ENCODE measurements around the gene BCL11B.

The BCL11B gene

DNA sequence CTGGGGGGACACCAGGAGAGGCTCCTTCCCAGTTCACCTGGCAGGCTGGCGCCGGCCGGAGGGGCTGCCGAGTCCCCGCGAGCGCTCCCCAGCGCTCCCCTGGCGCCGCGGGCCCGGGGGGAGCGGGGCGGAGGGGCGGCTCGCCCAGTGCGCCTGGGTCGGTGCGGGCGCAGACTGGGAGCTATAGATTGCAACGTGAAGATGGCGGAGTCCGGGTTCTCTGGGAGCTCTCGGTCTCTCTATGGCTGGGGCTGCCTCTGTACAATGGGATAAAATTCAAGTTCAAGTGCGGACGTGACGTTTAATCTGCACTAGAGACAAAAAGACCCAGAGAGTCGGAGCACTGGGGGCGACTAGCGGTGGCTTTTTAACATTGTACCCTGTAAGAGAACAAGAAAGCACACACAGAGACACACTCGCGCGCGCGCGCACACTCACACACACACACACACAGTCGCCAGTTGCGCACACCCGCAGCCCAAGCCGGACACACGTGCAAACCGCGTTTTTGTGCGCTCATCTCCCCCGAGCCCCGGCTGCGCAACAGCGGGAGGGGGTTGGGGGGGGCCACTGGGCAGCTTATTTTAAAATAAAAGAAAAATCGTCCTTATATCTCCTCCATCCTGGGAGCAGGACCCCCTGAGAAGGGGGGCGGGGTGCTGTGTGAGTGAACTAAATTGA lies at the start of gene BCL11B:
TSS of gene BCL11B (minus strand) at position 247 of the 681 bp plus-strand sequence. CDS start 979 bp downstream, outside the sequence.
- DNase-seq: no peak

GRCh38 chr14:99321236-99321925 lies 49.4 kb upstream of the BCL11B start:
- no peak for DNase-seq

GRCh38 chr14:99320621-99321235 lies 48.7 kb upstream of the BCL11B start:
- DNase-seq: no peak

DNA sequence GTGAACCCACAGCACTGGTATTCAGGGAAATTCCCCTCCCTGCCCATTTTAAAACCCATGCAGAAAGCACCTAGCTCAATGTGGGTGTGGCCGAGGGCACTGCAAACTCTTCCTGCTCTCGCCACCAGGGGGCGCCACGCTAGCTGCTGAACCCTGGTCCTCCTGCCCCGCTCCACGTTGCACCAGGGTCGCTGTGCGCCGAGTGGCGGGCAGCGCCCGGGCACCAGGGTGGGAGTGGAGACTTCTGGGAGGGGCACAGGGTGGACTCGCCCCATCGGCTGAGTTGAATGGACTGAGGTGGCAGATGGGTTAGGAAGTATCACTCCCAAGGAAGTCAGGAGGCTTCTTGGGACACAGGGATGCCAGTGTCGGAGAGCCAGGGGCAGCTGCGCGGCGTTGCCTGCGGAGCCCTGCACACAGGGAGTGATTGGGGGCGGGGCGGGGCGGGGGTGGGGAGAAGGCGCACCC lies 48.1 kb upstream of the BCL11B start:
- DNase-seq: no peak

- DNase-seq: no peak
Measured at GRCh38 chr14:99318959-99319295, 46.9 kb upstream of the BCL11B start.

GRCh38 chr14:99318091-99318958 lies 46.3 kb upstream of the BCL11B start:
- DNase-seq: no peak

DNA sequence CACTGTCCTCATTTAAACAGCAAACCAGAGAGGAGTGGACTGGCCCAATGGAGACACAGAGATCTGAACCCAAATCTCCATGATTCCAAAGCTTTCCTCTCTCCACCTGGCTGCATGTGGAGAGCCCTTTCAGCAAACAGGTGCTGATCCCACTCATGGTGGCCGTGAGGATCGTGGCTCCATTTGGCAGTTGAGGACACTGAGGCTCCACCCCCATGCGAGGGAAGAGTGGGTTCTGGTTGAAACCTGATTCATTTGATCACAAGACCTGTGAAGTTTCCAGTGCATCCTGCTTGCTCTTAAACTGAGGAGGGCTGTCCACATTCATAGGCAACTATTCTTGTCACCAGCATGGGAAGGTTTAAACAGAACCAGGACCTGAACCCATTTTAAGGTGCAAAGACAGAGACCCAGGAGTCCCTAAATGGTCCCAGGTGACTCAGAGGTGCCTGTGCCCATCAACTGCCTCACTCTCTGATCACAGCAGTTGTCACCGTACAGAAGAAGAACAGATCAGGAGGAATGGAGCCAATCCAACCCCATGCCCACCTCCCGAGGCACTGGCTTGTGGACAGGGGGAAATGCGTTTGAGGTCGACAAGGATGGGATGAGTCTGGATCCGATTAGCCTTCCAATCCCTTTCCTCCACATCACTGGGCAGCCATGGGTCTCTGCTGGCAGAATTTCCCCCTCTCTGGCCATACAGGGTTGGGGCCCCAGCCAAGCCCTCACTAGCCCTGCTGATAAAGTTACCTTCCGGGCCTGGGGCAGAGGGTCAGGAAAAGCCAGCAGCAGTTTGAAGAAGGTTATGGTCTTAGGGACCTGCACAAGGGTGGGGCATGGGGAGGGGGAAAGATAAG lies 45.5 kb upstream of the BCL11B start:
- no peak for DNase-seq

DNA sequence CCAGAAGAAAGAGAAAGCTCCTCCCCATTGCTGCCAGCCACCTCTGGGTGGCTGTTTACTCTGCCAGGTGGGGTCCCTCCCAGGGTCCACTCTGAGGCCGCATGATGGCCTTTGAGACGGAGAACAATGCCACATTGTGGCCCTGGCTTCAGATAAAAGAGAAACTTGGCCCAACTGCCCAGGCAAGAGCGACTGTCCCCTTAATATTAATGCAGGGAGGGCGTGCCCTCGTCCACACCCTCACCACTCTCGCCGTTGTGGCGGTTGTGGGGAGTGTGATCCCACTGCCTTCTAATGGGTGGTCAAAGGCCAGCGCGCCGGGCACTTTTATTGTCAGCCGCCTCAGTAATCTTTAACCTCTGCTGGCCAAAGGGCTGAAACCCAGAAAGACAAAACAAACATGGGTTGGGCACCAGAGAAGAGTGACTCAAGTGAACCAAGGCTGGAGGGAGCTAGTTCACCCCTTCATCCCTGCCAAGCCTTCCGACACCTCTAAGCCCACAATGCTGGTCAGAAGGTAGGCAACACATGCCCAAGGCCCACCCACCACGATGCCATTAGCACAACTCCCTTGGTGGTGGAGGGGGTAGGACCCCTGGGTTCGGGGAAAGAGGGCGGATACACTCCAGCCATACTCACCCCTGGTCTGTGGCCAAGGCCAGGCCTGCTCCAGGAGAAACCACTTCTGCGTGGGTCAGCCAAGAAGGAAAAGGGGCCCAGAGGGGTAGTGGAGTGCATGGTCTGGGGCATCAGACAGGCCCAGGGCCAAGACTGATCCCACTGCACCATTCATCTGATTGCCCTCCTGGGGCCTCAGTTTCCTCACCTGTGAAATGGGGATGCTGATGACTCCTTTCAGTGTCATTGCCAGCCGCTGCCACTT lies 44.5 kb upstream of the BCL11B start:
- no peak for DNase-seq

DNA sequence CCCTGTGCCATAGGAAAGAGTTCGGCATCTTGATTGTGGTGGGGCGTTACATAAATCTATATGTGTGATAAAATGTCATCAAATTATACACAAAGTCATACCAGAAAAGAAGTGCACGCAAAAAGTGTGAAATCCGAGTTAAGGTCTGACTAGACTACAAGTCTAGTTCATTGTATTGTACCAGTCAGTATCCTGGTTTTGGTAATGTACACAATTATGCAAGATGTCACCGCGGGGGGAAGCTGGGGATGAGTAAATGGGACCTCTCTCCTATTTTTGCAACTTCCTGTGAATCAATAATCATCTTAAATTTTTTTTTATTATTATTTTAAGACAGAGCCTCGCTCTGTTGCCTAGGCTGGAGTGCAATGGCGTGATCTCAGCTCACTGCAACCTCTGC lies 43.2 kb upstream of the BCL11B start:
- DNase-seq: no peak

GRCh38 chr14:99314623-99315022 lies 42.6 kb upstream of the BCL11B start:
- DNase-seq: no peak

- no peak for DNase-seq
Measured at GRCh38 chr14:99313234-99313633, 41.2 kb upstream of the BCL11B start.

DNA sequence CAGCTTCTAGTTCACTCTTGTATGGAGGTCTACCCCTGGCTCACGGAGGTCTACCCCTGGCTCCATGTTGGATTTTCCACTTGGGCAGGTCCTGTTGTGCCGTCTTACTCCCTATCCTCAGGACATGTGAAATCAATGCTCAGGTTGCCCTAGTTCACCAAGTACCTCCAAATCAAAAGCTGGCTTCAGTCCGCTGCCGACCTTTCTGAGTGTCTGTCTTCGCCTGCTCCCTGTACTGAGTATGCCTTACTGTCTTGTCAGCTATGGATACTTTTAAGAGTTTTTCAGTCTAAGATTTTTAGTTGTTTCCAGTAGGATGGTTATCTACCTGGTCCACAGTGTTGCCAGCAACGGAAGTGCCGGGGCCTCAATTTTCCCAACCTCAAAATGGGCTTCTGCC lies 40.1 kb upstream of the BCL11B start:
- no peak for DNase-seq

- DNase-seq: no peak
Measured at GRCh38 chr14:99309220-99309766, 37.3 kb upstream of the BCL11B start.

DNA sequence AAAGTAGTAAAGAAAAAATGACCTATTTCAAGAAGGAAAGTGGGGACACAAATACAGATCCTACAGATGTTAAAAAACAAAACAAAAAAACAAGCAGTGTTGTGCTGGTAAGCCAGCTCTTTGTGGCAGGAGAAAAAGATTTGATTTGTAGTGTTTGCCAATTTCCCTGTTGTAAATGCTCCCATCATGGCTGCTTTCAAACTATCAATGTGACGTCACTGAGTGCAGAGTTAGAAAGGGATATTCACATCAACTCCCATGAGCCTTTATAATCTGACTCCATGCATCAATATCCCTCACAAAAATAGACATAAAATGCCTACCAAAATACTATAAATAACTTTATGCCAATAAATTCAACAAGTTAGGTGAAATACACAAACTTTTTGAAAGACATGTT lies 32.2 kb upstream of the BCL11B start:
- no peak for DNase-seq

DNA sequence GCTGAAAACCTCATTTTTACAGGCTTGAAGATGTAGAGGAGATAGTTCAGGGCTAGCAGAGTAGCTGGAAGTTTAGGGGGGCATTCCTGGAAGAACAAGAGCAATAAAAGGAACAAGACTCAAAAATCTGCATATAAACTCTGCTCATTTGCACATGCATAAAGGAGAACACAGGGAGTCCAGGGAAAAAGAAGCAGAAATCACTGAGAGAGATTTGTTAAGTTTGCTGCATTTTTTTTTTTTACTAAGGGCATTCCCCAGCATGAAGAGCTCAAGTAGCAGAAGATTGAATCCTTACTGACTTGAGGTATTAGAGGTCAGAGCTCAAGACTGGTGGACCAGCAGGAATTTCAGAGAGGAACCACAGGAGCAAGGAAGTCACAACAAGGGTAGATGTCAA lies 28.2 kb upstream of the BCL11B start:
- no peak for DNase-seq

DNA sequence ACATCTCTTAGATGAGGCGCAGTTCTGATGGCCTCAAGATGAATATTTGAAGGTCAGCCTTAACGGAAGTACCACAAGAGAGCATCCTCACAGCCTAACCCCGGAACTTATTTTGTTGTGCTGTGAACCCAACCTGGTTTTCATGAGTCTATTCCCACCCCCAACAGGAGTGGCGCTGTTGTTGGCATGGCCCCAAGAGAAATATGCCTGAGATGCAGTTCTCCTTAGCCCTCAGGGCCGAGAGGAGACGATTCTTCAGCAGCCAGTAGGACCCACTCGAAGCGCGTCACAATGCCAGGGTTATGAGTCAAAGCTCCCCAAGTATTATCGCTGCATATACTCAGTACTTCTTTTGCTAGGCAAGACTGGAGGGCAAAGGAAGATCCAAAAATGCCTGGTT lies 24.5 kb upstream of the BCL11B start:
- DNase-seq: no peak

DNA sequence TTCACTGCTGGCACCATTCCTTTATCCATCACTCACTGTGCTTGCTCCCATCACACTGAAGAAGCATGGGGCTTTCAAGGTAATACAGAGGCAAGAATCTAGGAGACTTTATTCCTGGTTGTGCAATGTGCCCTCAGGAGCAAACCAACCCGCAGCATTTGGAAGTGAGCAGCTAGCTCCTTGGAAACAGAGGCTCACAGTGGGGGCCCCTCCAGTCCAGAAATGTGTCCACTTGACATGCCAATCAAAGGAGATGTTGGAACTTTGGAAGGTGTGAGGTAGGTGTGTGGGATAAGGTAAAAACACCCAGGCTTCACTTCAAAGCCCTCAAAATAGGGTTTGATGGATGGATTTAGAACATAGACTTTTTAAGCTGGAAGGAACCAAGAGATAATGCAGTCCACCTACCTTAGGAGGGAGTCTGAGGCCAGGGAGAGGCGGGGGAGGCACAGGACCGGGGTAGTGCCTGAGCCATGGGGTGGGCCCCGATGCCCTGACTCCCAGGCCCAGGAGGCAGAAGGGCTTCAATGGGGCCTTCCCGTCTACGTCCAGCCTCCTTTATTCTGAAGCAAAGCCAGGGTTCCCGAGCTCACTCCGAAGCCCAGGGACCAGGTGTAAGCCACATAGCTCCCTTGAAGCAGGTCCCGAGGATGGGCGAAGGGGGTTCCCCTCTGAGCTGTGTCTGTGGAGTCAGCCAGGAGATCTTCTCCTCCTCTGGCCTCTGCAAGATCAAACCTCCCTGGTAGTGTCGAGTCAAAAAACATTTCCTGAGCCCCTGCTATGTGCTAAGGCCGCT lies 17.6 kb upstream of the BCL11B start:
- no peak for DNase-seq

GRCh38 chr14:99288948-99289347 lies 17.0 kb upstream of the BCL11B start:
- no peak for DNase-seq

DNA sequence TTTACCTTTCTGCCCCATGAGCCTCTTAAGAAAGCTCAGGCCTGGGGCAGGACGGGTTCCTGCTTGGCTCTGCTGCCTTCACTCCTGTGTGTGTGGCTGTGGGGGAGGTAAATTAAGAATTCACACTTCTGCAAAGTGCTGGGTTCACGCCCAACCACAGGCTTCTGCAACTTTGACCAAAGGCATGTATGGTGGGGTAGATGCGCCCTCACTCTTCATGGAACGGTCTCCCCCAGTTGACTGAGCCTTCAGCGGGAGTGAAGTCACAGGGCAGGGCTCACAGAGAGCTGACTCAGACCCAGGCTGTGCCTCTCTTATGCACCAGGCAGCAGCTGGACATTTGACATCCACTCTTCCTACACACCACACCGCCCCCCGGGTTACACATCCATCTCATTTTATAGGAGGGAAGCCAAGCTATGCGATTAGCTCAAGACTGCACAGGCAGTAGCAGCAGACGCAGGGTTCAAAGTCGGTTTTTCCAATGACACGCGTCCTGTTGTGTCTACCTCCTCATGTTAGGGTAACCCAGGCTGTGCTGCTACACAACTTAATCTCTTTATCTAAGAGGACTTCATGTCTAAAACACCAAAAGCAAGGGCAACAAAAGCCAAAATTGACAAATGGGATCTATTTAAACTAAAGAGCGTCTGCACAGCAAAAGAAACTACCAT lies 15.4 kb upstream of the BCL11B start:
- DNase-seq: no peak
